SH-SY5Y (cell line): ENCODE data around the gene POC1B.

Source experiments
- GATA2 ChIP-seq: IDR thresholded peaks from 2 replicates; pipeline ENCODE4 v1.6.1; 2011; ENCODE audit warnings: mild to moderate bottlenecking, low read depth, low read length
- GATA3 ChIP-seq: IDR thresholded peaks from 2 replicates; pipeline ENCODE4 v1.6.1; 2011; ENCODE audit warnings: low read depth, mild to moderate bottlenecking, low read length, moderate library complexity

- TF ChIP-seq GATA2 (no peak), GATA3 (no peak)
Observed at GRCh38 chr12:89573051-89573810, 47.4 kb upstream of the POC1B start.
